ENCODE measurements around the gene MAN2C1.
"Not testable (repeated sequence)": the region's sequence is repeated elsewhere in the genome, so short reads cannot be mapped to it uniquely, and the experiment has no call there.

The MAN2C1 gene

DNA sequence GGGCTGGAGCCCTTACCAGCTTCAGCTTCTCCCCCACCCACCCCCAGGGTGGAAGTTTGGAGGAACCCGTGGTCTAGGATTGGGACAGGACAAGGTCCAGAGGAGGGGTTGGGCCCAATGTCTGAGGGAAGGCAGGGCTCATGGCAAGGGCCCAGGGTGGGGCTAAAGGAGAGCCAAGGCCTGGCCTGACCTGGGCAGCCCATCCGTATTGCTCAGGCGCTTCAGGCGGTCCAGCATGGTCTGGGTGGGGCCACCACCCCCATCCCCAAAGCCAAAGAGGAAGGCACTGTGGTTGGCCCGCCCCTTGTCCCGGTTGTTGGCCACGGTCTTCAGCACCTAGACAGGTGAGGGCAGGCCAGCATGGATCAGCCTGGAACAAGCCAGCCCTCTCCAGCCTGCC is 7.6 kb downstream of the MAN2C1 start:
- DNase-seq = no peak

DNA sequence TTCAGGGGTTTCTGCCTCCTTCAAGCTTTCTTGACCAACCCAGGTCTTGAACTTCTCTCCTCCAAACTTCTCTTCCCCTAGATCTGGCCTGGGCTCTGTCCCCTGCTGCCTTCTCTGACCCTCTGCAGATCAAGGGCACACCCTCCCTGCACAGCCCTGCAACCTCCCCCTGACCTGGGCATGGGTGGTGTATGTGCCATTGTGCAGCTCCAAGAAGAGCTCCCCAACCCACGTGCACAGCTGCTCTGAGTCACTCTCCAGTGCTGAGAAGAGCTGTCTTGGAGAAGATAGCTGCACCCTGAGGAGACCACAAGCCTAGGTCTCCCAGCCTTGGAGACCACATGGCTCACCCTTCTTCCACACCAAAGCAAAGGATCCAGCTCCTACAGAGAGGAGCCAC is 8.0 kb downstream of the MAN2C1 start:
- no peak for DNase-seq

DNA sequence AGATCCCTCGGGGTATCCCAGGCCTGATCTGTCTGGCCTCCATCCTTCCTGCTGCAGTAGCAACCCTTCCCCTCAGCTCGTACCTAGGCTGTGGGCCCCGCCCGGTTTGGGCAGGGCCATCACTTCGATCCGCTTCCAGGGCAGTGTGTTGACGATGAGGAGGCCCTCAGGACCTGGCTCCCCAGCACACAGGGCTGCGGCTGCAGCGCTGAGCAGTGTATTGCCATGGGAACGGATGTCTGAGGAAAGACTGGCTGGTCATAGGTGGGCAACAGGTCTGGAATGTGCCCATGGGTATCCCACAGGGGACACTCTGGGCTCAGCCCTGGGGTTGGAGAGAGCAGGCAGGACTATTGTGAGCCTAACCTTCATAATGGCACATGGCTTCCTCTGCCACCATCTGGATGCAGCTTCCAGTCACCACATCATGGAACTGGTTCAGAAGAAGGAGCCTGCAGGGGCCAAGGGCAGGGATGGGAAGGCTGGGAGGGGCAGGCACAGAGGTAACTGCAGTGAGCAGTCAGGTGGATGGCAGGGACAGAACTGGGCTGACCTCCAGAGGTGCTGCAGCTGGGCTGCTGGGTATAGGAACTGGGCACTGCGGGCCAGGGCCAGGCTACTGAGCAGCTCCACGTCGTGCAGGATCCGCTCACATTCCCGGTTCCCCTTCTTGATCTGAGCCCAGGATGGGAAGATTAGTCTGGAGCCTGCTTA is 8.7 kb downstream of the MAN2C1 start:
- DNase-seq = no peak

DNA sequence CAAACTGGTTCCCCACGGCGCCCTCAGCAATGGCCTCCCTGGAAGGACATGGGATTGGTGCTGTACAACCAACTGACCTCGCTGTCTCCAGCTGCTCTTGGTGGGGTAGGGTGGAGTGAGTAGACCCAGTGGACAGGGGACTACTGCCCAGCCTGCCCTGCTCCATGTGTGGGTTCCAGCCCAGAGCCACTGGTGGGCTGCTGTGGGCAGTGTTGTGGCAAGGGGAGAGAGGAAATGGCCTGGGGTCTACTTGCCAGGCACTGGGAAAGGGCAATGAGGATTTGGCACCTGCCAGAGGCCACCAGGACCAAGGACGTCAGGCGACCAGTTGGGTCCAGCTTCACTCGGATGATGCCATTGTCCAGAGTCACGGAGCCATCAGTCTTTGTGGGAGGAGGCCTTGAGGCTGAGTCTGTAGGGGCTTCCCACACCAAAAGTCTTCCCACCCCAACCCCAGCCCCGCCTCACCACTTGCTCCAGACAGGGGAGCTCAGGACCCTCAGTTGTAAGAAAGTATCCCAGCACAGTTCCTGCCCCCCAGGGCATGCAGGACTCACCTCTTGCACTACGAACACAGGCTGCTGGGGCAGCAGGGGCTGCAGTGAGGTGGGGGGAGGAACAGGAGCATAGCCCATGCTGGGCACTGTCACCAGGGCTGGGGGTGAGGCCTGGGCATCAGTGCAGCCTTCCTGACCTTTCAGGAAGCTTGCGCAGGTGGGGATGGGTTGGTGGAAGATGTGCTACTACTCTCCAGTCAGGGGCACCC is 9.5 kb downstream of the MAN2C1 start:
- no peak for DNase-seq

DNA sequence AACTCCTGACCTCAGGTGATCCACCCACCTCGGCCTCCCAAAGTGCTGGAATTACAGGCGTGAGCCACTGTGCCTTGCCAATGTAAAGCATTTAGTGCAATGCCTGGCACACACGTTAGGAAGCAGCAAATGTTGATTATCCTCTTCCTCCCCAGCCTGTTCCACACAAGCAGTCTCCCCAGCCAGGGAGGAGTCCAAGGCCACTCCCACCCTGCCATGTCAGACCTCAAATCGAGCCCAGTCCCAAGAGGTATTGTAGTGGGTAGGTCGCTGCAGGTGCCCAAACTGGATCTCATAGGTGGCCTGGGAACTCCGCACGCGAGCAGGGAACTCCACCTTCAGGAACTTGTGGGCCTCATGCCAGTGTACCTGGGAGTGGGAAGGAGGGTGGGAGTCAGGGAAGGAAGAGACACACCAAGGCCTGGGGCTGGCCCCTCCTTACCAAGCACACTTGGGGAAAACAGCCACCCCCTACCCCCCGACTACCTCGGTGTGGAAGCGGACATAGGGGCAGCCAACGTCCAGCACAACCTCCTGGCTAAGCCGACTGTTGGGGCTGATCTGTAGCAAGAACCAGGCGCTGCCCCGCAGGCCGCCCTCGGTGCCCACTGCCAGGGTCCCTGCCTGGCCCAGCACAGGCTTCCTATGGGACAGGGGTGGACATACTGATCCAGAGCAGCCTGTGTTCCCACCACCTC is 10.3 kb downstream of the MAN2C1 start:
- DNase-seq = no peak

DNA sequence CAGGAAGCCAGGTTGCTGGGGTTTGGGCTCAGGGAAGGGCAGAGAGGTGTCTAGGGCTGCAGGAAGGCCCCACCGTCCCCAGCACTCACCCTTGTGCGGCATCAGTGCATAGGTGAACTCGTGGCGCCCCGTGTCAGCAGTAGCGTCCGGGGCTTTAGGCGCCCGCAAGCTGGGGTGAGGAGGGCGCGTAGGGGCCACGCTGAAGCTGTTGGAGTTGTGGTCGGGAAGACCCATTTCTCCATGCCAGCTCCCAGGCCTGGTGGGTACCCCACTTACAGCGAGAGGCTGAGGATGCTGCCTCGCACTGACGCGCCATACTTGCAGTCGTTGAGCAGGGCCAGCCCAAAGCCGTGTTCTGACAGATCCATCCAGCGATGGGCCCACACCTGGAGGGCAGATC is 11.9 kb downstream of the MAN2C1 start:
- no peak for DNase-seq

DNA sequence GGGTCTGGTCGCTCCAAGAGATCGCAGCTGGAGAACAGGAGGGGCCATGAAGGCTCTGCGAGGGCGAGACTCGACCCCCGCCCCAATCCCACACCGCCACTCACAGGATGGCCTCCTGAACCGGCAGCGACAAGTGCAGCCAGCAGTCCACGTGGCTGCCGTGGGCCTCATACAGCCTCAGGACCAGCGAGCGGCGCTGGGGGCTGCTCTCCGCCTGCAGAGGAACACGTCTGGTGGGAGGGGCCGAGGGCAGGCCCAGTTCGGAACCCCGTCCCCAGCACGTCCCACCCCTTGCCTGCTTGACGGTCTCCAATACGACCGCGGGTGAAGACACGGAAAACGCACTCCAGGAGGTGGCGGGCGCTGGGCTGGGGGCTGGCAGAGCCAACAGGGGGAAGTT is 12.4 kb downstream of the MAN2C1 start:
- no peak for DNase-seq

DNA sequence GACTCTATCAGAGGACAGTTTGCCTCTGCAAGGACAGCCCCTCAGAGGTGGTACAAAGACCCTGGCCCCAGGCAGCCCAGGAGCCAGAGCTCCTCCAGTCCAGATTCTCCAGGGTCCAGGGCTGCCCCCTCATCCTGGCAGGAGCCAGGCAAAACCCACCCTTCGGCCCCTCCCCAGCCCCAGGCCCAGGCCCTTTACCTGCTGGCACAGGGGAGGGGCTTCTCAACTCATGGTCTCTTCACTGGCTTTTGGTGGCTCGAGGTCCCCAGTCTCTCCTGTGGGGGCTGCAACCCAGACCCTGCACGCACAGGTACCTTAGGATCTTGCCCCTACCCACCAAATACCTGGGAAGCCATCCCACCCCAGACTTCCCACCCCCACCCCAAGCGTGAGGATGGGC is 13.0 kb downstream of the MAN2C1 start:
- no peak for DNase-seq

DNA sequence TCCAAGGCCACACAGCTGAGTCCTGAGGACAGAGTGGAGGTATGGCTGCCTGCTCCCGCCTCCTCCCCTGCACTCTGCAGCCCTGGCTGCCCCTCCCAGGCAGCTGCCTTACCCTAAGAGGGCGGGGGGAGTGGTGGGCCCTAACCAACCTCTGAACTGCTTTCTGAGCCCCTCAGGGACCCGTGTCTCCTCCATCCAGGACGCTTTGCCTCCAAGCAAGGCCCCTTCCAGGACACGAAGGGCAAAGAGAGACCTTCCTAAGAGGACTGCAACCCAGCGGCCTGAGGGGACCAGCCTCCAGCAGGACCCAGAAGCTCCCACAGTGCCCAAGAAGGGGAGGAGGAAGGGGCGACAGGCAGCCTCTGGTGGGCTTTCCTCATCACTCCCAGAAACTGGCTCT is 14.0 kb downstream of the MAN2C1 start:
- no peak for DNase-seq

DNA sequence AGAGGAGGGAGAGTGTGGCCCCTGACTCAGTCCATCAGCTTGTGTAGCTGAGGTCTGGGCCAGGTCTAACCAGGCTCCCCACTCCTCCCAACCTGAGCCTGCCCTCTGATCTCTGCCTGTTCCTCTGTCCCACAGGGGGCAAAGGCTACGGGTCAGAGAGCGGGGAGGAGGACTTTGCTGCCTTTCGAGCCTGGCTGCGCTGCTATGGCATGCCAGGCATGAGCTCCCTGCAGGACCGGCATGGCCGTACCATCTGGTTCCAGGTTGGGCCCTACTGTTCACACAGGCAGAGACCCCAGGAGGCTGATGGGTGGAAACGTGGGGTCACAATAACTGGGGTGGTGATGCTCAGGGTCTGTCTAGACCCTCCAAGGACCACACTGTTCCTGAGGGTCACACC is 14.8 kb downstream of the MAN2C1 start:
- DNase-seq = no peak

DNA sequence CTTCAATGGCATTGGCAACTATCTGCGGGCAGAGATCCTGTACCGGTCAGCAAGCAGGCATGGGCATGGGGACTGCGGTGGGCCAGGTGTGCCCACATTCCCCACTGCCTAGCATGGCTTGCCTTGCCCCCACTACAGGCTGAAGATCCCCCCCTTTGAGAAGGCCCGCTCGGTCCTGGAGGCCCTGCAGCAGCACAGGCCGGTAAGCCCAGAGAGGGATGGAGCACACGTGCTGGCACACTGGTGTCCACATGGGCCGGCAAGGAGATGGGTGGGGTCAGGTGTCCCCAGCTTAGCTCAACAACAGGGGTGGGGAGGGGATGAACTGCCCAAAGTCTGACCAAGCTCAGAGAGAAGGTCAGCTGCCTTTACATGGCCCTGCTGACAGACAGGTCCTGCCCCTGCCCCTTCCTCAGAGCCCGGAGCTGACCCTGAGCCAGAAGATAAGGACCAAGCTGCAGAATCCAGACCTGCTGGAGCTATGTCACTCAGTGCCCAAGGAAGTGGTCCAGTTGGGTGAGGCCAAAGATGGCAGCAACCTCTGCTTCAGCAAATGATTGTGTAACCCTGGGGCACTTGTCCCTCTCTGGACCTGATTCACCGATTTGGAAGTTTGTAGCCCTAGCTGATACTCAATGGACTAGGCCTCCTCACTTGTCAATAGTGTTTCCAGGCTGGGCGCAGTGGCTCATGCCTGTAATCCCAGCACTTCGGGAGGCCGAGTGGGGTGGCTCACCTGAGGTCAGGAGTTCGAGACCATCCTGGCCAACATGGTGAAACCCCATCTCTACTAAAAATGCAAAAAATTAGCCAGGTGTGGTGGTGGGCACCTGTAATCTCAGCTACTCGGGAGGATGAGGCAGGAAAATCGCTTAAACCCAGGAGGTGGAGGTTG is 16.0 kb downstream of the MAN2C1 start:
- DNase-seq = no peak

DNA sequence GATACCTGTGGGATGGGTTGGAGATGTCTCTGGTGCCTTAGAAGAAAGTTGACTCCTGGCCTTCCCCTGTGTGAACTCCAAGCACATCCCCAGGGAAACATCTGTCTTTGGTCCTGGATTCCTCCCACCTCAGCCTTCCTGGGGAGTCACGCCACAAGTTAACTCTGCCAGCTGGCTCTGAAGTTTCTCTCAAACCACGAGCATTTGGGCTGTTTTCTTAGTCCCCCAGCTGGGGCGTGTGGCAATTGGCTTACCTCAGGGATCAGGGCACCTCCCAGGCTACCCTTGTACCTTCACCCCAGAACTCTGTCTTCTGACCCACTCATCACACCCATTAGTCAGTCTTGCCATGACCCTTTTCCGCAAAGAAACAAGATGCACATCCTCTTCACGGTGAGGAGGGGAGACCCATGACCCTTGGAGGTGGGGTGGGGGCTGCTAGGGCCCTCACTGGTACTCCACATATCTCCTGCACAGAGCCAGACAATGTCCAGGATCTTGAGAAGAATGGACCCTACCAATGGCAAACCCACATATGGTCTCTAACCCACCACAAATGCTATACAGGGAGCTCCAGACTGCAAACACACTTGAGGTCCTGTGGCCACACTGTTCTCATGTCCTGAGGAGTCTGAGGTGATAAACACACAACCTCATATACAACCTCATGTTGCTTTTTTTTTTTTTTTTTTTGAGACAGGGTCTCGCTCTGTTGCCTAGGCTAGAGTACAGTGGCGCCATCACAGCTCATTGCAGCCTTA is 17.6 kb downstream of the MAN2C1 start:
- DNase-seq = no peak

DNA sequence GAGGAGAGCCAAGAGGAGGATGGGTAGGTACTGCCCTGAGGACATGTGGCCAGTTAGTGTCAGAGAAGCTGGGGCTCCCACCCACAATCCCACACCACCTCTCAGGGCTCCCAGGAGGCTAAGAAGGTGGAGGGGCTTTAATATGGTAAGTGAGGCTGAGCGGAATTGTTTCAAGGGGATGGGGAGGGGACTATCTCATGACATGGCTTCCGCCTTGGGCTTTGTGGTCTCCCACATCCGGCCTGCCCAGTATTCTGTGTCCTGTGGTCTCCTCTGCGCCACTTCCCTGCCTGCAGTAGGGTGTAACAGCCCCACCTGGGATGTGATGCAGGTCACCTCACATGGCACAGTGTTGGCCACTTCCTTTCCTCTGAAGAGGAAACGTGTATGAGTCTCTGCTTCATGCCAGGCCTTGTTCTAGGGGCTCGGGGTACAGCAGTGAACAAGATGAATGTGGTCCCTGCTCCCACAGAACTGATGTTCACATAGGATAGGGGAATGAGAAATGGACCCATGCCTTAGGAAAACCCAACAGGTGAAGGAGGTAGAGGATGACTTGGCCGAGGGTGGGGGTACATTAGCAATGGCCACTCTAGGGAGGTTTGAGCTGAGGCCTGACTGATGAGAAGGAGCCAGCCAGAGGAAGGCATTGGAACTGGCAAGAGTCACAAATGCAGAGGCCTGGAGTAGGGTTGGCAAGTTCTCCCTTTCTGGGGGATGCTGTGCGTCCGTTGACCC is 18.4 kb downstream of the MAN2C1 start:
- no peak for DNase-seq

DNA sequence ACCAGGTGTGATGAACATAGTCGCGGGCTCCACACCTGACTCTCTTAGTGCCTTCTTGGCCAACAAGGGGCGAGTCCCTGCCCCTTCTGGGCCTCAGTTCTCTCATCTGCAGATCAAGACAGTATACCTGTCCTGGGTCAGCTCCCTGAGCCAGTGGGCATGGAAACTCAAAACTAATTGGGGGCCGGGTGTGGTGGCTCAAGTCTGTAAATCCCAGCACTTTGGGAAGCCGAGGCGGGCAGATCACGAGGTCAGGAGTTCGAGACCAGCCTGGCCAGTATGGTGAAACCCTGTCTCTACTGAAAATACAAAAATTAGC is 19.1 kb downstream of the MAN2C1 start:
- not testable (repeated sequence) for DNase-seq

DNA sequence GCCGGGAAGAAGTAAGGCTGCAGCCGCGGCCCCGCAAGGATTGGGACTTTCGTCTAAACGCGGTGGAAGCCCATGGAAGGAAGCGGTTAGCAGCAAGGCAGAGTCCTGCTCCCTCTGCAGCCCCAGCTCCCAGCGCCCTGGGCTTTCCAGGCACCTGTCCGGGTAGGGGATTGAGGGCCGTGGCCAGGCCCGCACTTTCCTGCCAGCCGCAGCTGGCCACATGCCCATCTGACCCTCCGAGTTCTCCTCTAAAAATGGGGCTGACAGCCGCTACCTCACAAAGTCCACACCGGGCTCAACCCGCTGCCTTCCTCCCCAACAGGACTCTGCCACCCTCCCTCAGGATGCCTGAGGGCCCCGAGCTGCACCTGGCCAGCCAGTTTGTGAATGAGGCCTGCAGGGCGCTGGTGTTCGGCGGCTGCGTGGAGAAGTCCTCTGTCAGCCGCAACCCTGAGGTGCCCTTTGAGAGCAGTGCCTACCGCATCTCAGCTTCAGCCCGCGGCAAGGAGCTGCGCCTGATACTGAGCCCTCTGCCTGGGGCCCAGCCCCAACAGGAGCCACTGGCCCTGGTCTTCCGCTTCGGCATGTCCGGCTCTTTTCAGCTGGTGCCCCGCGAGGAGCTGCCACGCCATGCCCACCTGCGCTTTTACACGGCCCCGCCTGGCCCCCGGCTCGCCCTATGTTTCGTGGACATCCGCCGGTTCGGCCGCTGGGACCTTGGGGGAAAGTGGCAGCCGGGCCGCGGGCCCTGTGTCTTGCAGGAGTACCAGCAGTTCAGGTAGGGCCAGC is 19.7 kb downstream of the MAN2C1 start:
- no peak for DNase-seq

DNA sequence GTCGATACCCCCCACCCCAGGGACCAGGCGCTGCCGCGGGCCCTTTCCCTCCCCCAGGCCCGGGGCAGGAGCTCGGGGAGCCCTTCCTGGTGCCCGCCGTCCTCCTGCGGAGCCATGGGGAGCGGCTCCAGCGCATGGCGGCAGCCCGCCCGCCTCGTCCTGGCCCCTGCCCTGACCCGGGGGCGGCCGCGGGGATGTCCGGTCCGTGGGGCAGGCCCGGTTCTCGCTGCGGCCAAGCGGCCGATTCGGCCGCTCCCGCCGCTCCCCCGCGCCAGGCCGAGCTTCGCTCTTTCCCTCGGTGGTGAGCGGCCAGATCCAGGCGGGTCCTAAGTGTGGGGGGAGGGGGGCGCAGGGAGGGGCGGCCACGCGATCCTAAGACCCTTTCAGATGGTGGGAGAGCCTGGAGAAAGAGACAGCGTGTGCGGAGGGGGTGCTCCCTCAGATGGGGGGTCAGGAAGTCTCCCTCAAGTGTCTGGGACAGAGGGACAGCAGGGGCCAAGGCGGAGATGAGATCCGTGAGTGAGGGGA is 20.3 kb downstream of the MAN2C1 start:
- no peak for DNase-seq

DNA sequence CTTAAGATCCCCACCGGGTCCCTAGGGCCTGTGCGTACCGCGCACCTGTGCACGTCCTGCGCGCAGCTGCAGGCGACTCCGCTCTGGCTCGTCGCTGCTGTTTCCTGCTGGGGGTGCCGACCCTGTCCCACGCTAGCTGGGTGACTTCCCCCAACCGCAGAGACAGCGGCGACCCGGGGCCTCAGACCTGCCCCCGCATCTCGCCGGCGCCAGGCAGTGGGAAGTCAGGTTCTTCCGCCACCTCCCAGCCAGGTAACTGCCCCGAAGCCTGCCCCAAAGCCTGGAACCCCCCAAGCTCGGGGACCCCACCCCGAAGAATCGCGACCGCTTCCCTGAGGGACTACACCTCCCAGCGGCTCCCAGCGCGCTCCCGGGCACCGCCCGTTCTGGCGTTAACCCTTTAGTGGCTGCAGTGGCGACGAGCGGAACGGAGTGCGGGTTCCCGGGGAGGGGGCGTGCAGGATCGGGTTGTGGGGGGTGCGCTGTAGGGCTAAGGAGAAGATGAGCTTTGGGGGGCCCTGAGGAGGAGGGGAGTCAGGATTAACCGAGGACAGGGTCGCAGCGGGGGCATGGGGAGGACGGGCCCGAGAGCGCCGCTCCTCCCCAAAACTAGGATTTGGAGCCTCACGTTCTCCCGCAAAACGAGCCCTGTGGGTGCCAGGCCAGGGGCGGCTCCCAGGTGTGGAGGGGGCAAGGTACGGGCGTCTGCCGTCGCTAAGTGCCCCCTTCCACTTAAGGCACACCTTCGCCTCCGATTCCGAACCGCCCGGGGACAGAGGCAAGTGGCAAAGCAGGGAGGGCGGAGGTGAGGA is 21.0 kb downstream of the MAN2C1 start:
- DNase-seq = peak; percentile 23

DNA sequence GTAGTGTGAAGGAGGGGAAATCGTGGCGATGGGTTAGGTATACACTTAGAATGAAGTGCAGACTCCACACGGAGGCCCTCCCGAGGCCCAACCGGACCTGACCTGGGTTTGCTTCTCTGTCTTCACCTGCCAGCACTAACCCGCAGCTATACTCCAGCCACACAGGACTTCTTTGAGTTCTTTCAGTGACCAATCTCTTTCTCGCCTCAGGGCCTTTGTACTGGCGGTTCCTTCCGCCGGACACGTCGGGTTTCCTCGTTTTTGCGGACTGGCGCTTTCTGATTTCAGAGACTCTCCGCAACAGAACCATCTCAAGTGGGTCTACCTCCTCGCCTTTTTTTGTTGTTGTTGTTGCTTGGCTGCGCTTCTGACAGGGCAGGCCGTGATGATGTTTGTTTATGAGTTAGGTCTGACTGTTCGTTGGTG is 21.6 kb downstream of the MAN2C1 start, which contains the start of gene NEIL1:
TSS of gene NEIL1 (plus strand) at position 244 of the 426 bp plus-strand sequence. CDS start 1,867 bp downstream, outside the sequence.
- peak; percentile 8 for DNase-seq

DNA sequence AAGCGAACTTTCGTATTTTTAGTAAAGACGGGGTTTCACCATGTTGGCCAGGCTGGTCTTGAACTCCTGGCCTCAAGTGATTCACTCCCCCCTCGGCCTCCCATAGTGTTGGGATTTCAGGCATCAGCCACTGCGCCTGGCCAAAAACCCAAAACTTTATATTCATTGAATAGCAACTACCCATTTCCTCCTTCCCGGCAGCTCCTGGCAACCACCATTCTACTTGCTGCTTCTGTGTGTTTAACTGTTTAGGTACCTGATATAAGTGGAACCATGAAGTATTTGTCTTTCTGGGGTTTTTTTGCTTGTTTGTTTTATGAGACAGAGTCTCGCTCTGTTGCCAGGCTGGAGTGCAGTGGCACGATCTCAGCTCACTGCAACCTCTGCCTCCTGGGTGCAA is 24.5 kb downstream of the MAN2C1 start:
- DNase-seq = not testable (repeated sequence)
